ENCODE results near the gene SEPTIN6. TPM values are rescaled to one million over a fixed set of nuclear protein-coding genes. Genes with fewer than 3 reads are reported as not detected.

The SEPTIN6 gene
- total and polyA plus RNA-seq, 7 experiments from 2014 or later, result 151 to 315 (median 221) TPM

Small RNA genes within 50 kb of the gene (microRNA-seq; reads per million reads assigned to microRNA genes)
- gene MIR766 (ENCODE audit: borderline microRNAs expressed), result 65.3 reads per million, percentile 49 among the genes with 10 or more reads in this experiment

Other genes with a start within 250 kb of the SEPTIN6 start
- gene SLC25A5, start 224.7 kb downstream of the SEPTIN6 start, total RNA-seq, result 100 to 1,000 TPM in 3 of 5 experiments, 10 to 100 TPM in 2; 90.2 to 333 (median 132) TPM
- gene SLC25A5, start 224.7 kb downstream of the SEPTIN6 start, polyA plus RNA-seq, result 100 to 1,000 TPM; 252 to 287 TPM
- 10 to 100 TPM; 19.9 to 21.8 (median 20.9) TPM for gene STEEP1, start 127.8 kb downstream of the SEPTIN6 start, total RNA-seq
- 10 to 100 TPM; 13.3 to 22.2 TPM for gene STEEP1, start 127.8 kb downstream of the SEPTIN6 start, polyA plus RNA-seq
- 10 to 100 TPM; 34.0 to 74.7 (median 60.2) TPM for gene UBE2A, start 118.6 kb downstream of the SEPTIN6 start, total RNA-seq
- 10 to 100 TPM; 23.9 to 30.7 TPM for gene UBE2A, start 118.6 kb downstream of the SEPTIN6 start, polyA plus RNA-seq
- gene NKRF, start 86.7 kb downstream of the SEPTIN6 start, total RNA-seq, result 10 to 100 TPM in 4 of 5 experiments, 1 to 10 TPM in 1; 9.9 to 16.4 (median 14.0) TPM
- gene NKRF, start 86.7 kb downstream of the SEPTIN6 start, polyA plus RNA-seq, result 1 to 10 TPM; 5.2 to 8.1 TPM
- gene SOWAHD, start 65.4 kb upstream of the SEPTIN6 start, total RNA-seq, result 1 to 10 TPM in 4 of 5 experiments, under 1 TPM in 1; 0.50 to 2.9 (median 2.5) TPM
- 1 to 10 TPM; 1.6 to 3.1 TPM for gene SOWAHD, start 65.4 kb upstream of the SEPTIN6 start, polyA plus RNA-seq
- 1,000 to 10,000 TPM; 2,181 to 4,347 (median 3,799) TPM for gene RPL39, start 98.5 kb upstream of the SEPTIN6 start, total RNA-seq
- 1,000 to 10,000 TPM; 4,923 to 5,899 TPM for gene RPL39, start 98.5 kb upstream of the SEPTIN6 start, polyA plus RNA-seq
- 10 to 100 TPM in 3 of 5 experiments, 1 to 10 TPM in 2; 7.6 to 12.6 (median 11.3) TPM for gene UPF3B, start 159.8 kb upstream of the SEPTIN6 start, total RNA-seq
- gene UPF3B, start 159.8 kb upstream of the SEPTIN6 start, polyA plus RNA-seq, result 1 to 10 TPM; 7.3 to 8.3 TPM
- 10 to 100 TPM; 25.5 to 40.6 (median 34.7) TPM for gene RNF113A, start 178.6 kb upstream of the SEPTIN6 start, total RNA-seq
- gene RNF113A, start 178.6 kb upstream of the SEPTIN6 start, polyA plus RNA-seq, result 10 to 100 TPM; 47.8 to 76.4 TPM
- gene NDUFA1, start 178.7 kb upstream of the SEPTIN6 start, total RNA-seq, result 10 to 100 TPM; 41.6 to 94.7 (median 46.8) TPM
- 100 to 1,000 TPM; 172 to 313 TPM for gene NDUFA1, start 178.7 kb upstream of the SEPTIN6 start, polyA plus RNA-seq
- not detected for gene AKAP14, start 202.7 kb upstream of the SEPTIN6 start, total RNA-seq
- not detected for gene AKAP14, start 202.7 kb upstream of the SEPTIN6 start, polyA plus RNA-seq